ENCODE results near the gene TMEM91. TPM values are rescaled to one million over a fixed set of nuclear protein-coding genes. Genes with fewer than 3 reads are reported as not detected.

TMEM91 gene
- 2.7 to 4.5 TPM (median 3.6 TPM) in 5 replicates for total RNA-seq (2022; extraction: Qiagen RNA extraction; ENCODE audit: low read depth)

DNA sequence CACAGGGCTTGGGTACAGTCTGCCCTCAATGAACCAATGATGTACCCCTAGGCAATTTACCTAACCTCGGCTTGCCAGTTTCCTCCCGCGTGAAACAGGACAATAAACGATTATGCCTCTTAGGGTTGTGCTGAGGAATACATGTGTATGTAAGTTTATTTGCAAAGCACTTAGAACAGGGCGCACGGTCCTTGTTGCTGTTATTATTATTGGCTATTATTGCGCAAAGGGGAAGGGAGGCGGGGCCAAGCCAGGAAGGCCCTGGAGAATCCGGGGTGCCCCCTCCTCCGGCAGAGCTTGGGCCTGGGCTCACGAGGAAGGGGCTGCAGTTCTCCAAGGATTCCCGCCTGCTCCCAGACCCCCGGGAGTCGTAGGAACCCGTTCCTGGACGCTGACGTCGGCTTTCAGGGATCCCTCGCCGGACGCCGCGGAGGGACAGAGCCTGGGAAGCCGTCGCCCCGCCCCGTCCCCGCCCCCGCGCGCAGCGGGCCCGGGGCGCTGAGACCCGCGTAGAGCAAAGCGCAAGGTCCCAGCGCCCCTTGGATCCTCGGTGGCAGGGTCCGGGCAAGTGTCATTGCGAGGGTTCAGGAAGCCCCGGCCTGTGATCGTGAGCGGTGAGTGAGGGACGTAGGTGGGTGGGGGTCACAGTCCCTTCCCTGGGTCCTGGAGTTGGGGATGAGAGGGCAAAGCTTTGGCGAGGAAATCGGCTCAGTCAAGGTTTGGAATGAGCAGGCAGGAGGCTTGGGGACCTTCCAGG, at the start of gene TMEM91:
Gene TMEM91 (plus strand): TSS at position 293 of the 757 bp plus-strand sequence. CDS start 1,777 bp downstream, outside the sequence.

DNA sequence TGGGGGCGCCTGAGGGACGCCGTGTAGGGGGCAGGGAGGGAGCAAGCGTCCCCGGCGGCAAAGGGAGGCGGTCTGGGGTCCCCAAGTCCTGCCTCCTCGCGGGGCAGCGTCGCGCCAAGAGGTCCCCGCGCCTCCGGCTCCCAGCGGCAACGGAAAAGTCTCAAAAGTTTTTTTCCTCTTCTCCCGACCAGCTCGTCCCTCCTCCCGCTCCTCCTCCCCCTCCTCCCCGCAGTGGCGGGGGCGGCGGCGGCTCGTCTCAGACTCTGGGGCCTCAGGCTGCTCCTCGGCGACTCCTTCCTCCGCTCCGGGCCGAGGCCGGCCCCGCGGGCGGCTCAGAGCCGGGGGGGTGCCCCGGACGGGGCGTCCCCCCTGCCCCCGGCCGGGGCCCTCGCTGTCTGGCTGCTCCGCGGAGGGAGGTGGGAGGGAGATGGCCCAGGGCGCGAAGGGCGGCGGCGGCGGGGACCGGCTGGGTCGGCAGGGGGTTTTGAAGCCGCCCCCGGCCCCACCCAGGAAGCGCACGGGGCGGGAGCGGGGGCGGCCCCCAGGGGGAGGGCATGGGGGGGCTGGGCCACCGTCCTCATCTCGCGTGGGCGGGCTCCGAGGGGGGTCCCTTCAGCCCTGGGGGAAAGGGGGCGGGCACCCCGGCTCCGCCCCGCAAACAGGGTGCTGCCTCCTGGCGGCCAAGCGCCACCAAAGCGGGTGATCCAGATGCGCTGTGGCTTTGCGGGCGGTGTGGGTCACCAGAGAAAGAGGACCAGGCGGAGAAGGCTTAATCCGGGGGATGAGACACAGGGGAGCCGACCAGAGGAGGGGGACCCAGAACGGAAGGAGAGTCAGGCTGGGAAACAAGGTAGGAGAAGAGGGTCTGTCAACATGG, 22.6 kb upstream of the TMEM91 start, which contains the start of gene TGFB1:
Gene TGFB1 (minus strand): TSS at position 457 of the 877 bp plus-strand sequence. CDS start 878 bp downstream, outside the sequence.

DNA sequence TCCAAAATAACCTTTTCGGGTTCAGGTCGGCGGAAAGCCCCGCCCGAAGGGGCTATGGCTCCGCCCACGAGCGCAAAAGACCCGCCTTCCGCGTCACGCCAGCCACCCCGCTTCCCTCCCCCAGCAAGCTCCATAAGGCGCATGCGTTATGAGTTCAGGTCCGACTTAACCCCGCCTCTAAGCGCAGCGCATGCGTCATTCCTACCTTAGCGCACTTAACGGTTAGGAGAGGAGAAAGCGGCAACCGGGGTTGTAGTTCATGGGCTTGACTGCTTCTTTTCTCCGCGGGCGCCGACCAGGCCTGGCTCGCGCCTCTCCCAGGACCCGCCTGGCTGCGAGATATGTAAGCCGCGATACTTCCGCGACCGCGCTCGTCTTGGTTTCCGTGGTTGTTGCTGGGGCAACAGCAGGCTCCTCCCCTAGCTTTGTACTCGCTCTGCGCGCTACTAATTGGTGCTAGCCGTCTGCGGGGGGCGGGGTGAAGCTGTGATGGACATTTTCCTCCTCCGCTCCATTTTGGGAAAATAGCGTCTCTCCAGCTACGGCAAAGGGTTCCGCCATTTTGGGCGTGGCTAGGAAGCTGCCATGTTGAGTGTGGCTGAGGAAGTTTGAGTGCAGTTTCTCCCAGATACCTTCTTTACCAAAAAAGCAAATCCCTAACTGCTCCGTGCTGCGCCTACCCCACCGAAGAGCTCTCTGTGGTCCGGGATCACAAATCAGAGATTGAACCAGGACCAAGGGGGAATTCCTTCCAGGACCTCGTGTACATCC, 12.4 kb upstream of the TMEM91 start, which contains the start of gene B9D2:
Gene B9D2 (minus strand): TSS at position 397 of the 771 bp plus-strand sequence. CDS start 630 bp downstream, outside the sequence.

DNA sequence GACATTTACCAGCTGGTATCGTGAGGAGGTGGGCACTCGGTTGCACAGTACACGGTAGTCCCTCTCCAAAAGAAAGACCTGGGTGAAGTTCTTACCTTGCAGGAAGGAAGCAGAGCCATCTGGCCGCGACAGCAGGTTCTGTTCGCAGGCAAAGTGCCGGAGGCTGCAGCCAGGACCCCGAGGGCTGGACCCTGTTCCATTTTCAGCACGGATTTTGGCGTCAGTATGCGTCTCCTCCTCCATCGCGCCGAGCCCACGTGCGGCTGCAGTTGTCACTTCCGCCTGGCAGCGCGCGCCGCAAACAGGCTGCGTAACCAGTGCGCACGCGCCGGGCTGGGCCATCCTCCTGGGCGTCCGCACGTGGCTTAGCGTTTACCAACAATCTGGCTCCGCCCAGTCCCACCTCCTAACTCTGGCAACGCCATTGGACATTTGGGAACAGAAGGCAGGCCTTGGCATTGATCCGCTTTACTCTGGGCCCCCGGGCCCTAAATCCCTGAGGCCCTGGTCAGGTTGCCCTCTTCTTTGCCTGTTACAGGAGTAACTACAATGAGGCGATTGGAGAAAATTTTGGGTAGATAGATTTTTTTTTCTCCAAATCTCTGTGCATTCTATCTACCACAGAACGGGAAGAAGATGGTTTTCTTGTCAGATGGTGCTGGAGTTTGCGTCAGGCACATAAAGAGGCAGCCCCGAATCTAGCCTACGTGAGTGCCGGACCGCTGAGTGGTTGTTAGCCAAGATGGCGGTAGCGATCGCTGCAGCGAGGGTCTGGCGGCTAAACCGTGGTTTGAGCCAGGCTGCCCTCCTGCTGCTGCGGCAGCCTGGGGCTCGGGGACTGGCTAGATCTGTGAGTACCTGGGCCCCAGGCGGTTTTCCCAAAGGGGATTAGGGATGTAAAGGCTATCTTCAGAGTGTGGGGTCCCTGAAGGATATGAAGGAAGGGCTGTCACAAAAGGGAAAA, 21.0 kb downstream of the TMEM91 start, which contains the start of the genes BCKDHA and EXOSC5:
Gene BCKDHA (plus strand): TSS at position 733 of the 964 bp plus-strand sequence. CDS start 10 bp downstream, at position 743.
Gene EXOSC5 (minus strand): TSS at position 274 of the 964 bp plus-strand sequence. CDS start 31 bp downstream, at position 243.

DNA sequence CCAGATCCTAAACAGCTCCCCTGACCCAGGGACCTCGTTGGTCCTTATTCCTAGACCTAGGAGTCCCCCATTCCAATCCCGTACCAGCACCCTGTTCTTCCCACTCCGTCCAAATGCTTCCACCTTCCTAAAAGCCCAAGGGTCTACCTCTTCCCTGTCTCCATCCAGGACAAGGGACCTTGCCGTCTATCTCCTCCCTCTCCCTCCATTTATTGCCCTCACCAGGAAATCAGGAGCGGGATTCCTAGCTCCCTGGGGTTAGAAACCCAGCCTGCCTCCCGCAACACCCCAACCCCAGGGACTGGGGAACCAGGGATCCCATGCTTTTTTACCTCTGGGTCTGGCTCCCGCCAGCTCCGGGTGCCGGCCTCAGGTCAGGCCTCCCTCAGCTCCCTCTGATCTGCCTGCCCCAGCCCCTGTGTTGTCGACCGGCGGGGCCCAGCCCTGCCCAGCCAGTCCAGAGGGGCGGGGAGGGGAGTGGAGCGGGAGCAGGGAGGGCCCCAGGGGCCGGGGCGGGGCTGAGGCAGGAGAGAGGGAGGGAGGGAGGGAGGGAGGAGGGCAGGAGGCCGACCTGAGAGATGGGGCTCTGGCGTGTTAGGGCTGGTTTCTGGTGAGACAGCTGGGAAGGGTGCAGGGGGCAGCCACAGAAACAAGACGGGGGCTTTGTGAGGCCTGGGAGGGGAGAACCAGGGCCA, 50.8 kb downstream of the TMEM91 start, which contains the start of gene B3GNT8:
Gene B3GNT8 (minus strand): TSS at position 423 of the 695 bp plus-strand sequence. CDS start 596 bp downstream, outside the sequence.

Other genes starting within 250 kb of the TMEM91 start
- gene CYP2S1, start 183.3 kb upstream of the TMEM91 start, total RNA-seq (2022; extraction: Qiagen RNA extraction; ENCODE audit: low read depth), result 24.4 to 29.1 TPM (median 28.3 TPM) in 5 replicates
- 136 to 158 TPM (median 140 TPM) in 5 replicates for gene AXL, start 157.3 kb upstream of the TMEM91 start, total RNA-seq (2022; extraction: Qiagen RNA extraction; ENCODE audit: low read depth)
- 301 to 328 TPM (median 323 TPM) in 5 replicates for gene HNRNPUL1, start 112.2 kb upstream of the TMEM91 start, total RNA-seq (2022; extraction: Qiagen RNA extraction; ENCODE audit: low read depth)
- gene CCDC97, start 66.4 kb upstream of the TMEM91 start, total RNA-seq (2022; extraction: Qiagen RNA extraction; ENCODE audit: low read depth), result 32.7 to 47.7 TPM (median 42.9 TPM) in 5 replicates
- gene TGFB1, start 22.6 kb upstream of the TMEM91 start, total RNA-seq (2022; extraction: Qiagen RNA extraction; ENCODE audit: low read depth), result 123 to 170 TPM (median 149 TPM) in 5 replicates
- gene B9D2, start 12.4 kb upstream of the TMEM91 start, total RNA-seq (2022; extraction: Qiagen RNA extraction; ENCODE audit: low read depth), result 25.0 to 34.5 TPM (median 34.0 TPM) in 5 replicates
- 79.0 to 104 TPM (median 97.3 TPM) in 5 replicates for gene EXOSC5, start 20.8 kb downstream of the TMEM91 start, total RNA-seq (2022; extraction: Qiagen RNA extraction; ENCODE audit: low read depth)
- gene BCKDHA, start 21.3 kb downstream of the TMEM91 start, total RNA-seq (2022; extraction: Qiagen RNA extraction; ENCODE audit: low read depth), result 37.1 to 47.6 TPM (median 40.8 TPM) in 5 replicates
- gene B3GNT8, start 50.8 kb downstream of the TMEM91 start, total RNA-seq (2022; extraction: Qiagen RNA extraction; ENCODE audit: low read depth), result 0.09 to 0.43 TPM (median 0.11 TPM) in 3 of 5 replicates, not detected in the others
- gene DMAC2, start 63.4 kb downstream of the TMEM91 start, total RNA-seq (2022; extraction: Qiagen RNA extraction; ENCODE audit: low read depth), result 103 to 120 TPM (median 108 TPM) in 5 replicates
- gene ERICH4, start 66.6 kb downstream of the TMEM91 start, total RNA-seq (2022; extraction: Qiagen RNA extraction; ENCODE audit: low read depth), result not detected in 5 replicates
- gene CEACAM21, start 199.6 kb downstream of the TMEM91 start, total RNA-seq (2022; extraction: Qiagen RNA extraction; ENCODE audit: low read depth), result not detected in 5 replicates